Measurements from ENCODE around the gene G3BP2. TPM values are rescaled to one million over a fixed set of nuclear protein-coding genes. Genes with fewer than 3 reads are reported as not detected.

The G3BP2 gene
- polyA plus RNA-seq, 1 experiment = 57.6 TPM

- no peak overlapping the region for H3K4me3 ChIP-seq (ENCODE audit: low read depth, low read length)
- H3K27me3 ChIP-seq (ENCODE audit: control insufficient read depth, insufficient read depth, low read length) = no peaks in the 10 kb centered on the region
- ChIA-PET CTCF (interaction anchor here (0.7 kb wide), 1 partner anchor 252 kb away, joined by 4 read pairs; no protein-coding TSS in a partner anchor), POLR2A (no interaction called here)
- TF ChIP-seq CTCF (IDR thresholded peaks at IDR 0.05; ENCODE audit: insufficient read depth, low read depth, low read length) = no peak
- no peak for DNase-seq (ENCODE audit: low read depth)
- H3K36me3 ChIP-seq (ENCODE audit: control insufficient read depth, insufficient read depth, low read length) = no peaks in the 10 kb centered on the region
These were observed 77.2 kb downstream of the G3BP2 start for GRCh38 chr4:75596061-75596460.

DNA sequence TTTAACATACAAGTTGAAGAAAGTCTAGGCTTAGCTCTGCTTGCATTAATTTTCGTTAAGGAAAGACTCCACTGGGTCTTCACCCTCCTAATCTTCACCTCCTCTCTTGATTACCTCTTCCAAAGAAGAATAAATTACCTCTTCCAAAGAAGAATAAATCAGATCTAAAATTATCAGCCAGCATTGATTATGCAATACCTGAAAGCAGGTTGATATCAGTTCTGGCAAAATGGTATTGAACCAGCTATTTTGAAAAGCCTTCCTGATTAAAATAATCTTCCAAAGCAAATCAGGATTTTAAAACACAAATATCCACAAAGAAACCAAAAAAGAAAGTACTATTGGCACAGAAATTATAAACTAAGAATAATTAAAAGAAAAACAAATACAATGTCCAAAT is 79.8 kb downstream of the G3BP2 start:
- no peak for DNase-seq (ENCODE audit: low read depth)
- POLR2A ChIA-PET = no interaction called here
- Histone ChIP-seq H3K27me3 (ENCODE audit: control insufficient read depth, insufficient read depth, low read length) (no peaks in the 10 kb centered on the region), H3K36me3 (ENCODE audit: control insufficient read depth, insufficient read depth, low read length) (no peaks in the 10 kb centered on the region), H3K4me3 (ENCODE audit: low read depth, low read length) (no peak overlapping the region)
- no peak for TF ChIP-seq CTCF (IDR thresholded peaks at IDR 0.05; ENCODE audit: insufficient read depth, low read depth, low read length)
- CTCF ChIA-PET = interaction anchor here (0.7 to 1.1 kb wide), 2 partner anchors 9 to 11 kb away, joined by 3 read pairs; no protein-coding TSS in a partner anchor

Small RNA genes lying within 50 kb of the gene (small RNA-seq; reads per million reads assigned to genes)
- gene RF00019 (ENCODE audit: insufficient read length, low read depth, low replicate concordance) = not detected

Other genes starting within 250 kb of the G3BP2 start
- 11.0 and 19.4 TPM in 2 replicates for gene RCHY1, start 159.0 kb downstream of the G3BP2 start, polyA plus RNA-seq (2011; rRNA removed)
- 7.3 and 12.4 TPM in 2 replicates for gene THAP6, start 158.9 kb downstream of the G3BP2 start, polyA plus RNA-seq (2011; rRNA removed)
- not detected in 2 replicates for gene ODAPH, start 117.3 kb downstream of the G3BP2 start, polyA plus RNA-seq (2011; rRNA removed)
- gene CDKL2, start 42.9 kb downstream of the G3BP2 start, polyA plus RNA-seq (2011; rRNA removed) = 0.38 and 0.39 TPM in 2 replicates
- gene USO1, start 51.2 kb upstream of the G3BP2 start, polyA plus RNA-seq (2011; rRNA removed) = 41.3 and 90.3 TPM in 2 replicates
- not detected in 2 replicates for gene PPEF2, start 229.0 kb upstream of the G3BP2 start, polyA plus RNA-seq (2011; rRNA removed)

Measured in BJ (cell line).